Caco-2 (cell line): ENCODE measurements around the gene IPO4. TPM values are rescaled to one million over a fixed set of nuclear protein-coding genes. Genes with fewer than 3 reads are reported as not detected.

Experiments used
- Bru-seq: library from RNA; stranded (reverse); fragments of 400-500 nt; gene quantifications from one replicate; lab custom pipeline; 2021; lab: Mats Ljungman, UMichigan
- BruChase-seq, 2 experiments: library from RNA; stranded (reverse); fragments of 400-500 nt; gene quantifications; one replicate each; lab custom pipeline; 2021; lab: Mats Ljungman, UMichigan
- BruUV-seq: library from RNA; stranded (reverse); fragments of 400-500 nt; replicated peaks from 2 replicates; lab custom pipeline; 2021; lab: Mats Ljungman, UMichigan
- CTCF ChIA-PET: fragments of 300-600 bp; sonication (Branson Sonifier 250); formaldehyde crosslinking; loops from one replicate; lab custom pipeline; 2022; ENCODE audit warnings: antibody characterized with exemption; lab: Charles Lee
- POLR2A ChIA-PET: fragments of 300-600 bp; sonication (Branson Sonifier 250); formaldehyde crosslinking; loops from one replicate; lab custom pipeline; 2022; ENCODE audit warnings: antibody characterized with exemption; lab: Charles Lee
- DNase-seq, 2 experiments: peaks; one replicate each; pipeline versions ENCODE4 v3.0.0 to v3.0.0-alpha.2; 2020 to 2022
- H3K27me3 ChIP-seq: replicated peaks from 2 replicates; pipeline ENCODE4 v1.6.0; 2011; ENCODE audit warnings: low read length; ENCODE audit not compliant: control insufficient read depth, insufficient read depth
- H3K36me3 ChIP-seq: 2 replicates; pipeline ENCODE4 v1.5.1; 2011; ENCODE audit warnings: low read length; ENCODE audit not compliant: control insufficient read depth, insufficient read depth
- H3K4me1 ChIP-seq: fragments of 250-450 bp; sonication (Bioruptor Pico); 2 replicates; pipeline ENCODE4 v1.5.1; 2020; ENCODE audit warnings: mild to moderate bottlenecking
- H3K4me3 ChIP-seq: 2 replicates; pipeline ENCODE4 v1.5.1; 2011; ENCODE audit warnings: low read depth, mild to moderate bottlenecking, control low read depth, low read length
- H3K9me3 ChIP-seq: fragments of 250-450 bp; sonication (Bioruptor Pico); 2 replicates; pipeline ENCODE4 v1.5.1; 2020; ENCODE audit warnings: mild to moderate bottlenecking, moderate library complexity
- H3K27ac Mint-ChIP-seq: one replicate; pipeline ENCODE4 v1.8.0; 2022; ENCODE audit warnings: mixed read lengths; ENCODE audit not compliant: unreplicated experiment
- H3K27me3 Mint-ChIP-seq: one replicate; pipeline ENCODE4 v1.8.0; 2022; ENCODE audit warnings: mixed read lengths; ENCODE audit not compliant: insufficient read depth, unreplicated experiment
- H3K36me3 Mint-ChIP-seq: one replicate; pipeline ENCODE4 v1.8.0; 2022; ENCODE audit warnings: mild to moderate bottlenecking, mixed read lengths; ENCODE audit not compliant: insufficient read depth, unreplicated experiment
- H3K4me1 Mint-ChIP-seq: one replicate; pipeline ENCODE4 v1.8.0; 2022; ENCODE audit warnings: low read depth, mixed read lengths; ENCODE audit not compliant: unreplicated experiment
- H3K4me3 Mint-ChIP-seq: one replicate; pipeline ENCODE4 v1.8.0; 2022; ENCODE audit warnings: mild to moderate bottlenecking, moderate library complexity, mixed read lengths; ENCODE audit not compliant: unreplicated experiment
- H3K9me3 Mint-ChIP-seq: one replicate; pipeline ENCODE4 v1.8.0; 2022; ENCODE audit warnings: mixed read lengths; ENCODE audit not compliant: unreplicated experiment
- CTCF ChIP-seq, 2 experiments: fragments of 200-600 bp in 1 of 2; IDR thresholded peaks; 1 replicate in 1 of 2; 2 replicates in 1 of 2; pipeline versions ENCODE4 v1.5.1 to v1.8.0; 2011 to 2022; ENCODE audit warnings: antibody characterized with exemption in 1 of 2, control low read depth in 1 of 2, inconsistent platforms in 1 of 2, low read depth in 1 of 2, low read length in 1 of 2, mild to moderate bottlenecking in 1 of 2, moderate library complexity in 1 of 2; ENCODE audit not compliant: insufficient read depth in 1 of 2, severe bottlenecking in 1 of 2, unreplicated experiment in 1 of 2
- intact Hi-C: fragments of 100-400 bp; cut with micrococcal nuclease; formaldehyde crosslinking; loops from one replicate; pipeline ENCODE4 v1.10.0; 2022; ENCODE audit not compliant: unreplicated experiment
- long read RNA-seq: library from polyadenylated mRNA; stranded (forward); transcript quantifications from one replicate; pipeline ENCODE4 v2.0.0, GENCODE V29; 2022
- total RNA-seq: library from RNA; stranded (reverse); gene quantifications from 2 replicates; pipeline ENCODE4 v1.2.3, GENCODE V29; 2022

The IPO4 gene
- total RNA-seq: 85.4 and 95.8 TPM in 2 replicates
- percentile 60 among the genes with signal in this experiment for Bru-seq, nascent RNA
- percentile 81 among the genes with signal in this experiment for BruChase-seq, experiment 1, labeled RNA remaining after a 2-hour chase
- percentile 89 among the genes with signal in this experiment for BruChase-seq, experiment 2, labeled RNA remaining after a 6-hour chase
- long read RNA-seq, transcript IPO4-201 (30 exons, 3,646 nt): major isoform, 38 of 72 reads
- long read RNA-seq, partial matches to known transcripts: 21 of 72 reads
- long read RNA-seq, other reads (novel, unspliced or antisense): 13 of 72 reads

GRCh38 chr14:24188251-24189058, at the start of gene IPO4:
Gene IPO4, minus strand, starts transcription at chr14:24188816. Its CDS starts 29 bp downstream, at chr14:24188787.
- Mint-ChIP-seq H3K4me3 (peak within 1 kb of the TSS; percentile 92), H3K4me1 (peaks cover 14% of the 10 kb centered on the region), H3K9me3 (no peaks in the 10 kb centered on the region), H3K36me3 (peaks cover 66% of the 10 kb centered on the region), H3K27ac (peak within 1 kb of the TSS; percentile 94), H3K27me3 (no peaks in the 10 kb centered on the region)
- peak; percentile 96 to 98 for DNase-seq
- POLR2A ChIA-PET: interaction anchor here (1.0 to 1.6 kb wide), 6 partner anchors 42 to 253 kb away, joined by 4 to 6 read pairs (median 5); partner anchors contain the start of genes DCAF11, EMC9, NRL and PCK2
- Histone ChIP-seq H3K27me3 (no peaks in the 10 kb centered on the region), H3K4me3 (peak within 1 kb of the TSS; percentile 63), H3K36me3 (peaks cover 3% of the 10 kb centered on the region), H3K4me1 (no peaks in the 10 kb centered on the region), H3K9me3 (no peaks in the 10 kb centered on the region)
- no peak for TF ChIP-seq CTCF (IDR thresholded peaks at IDR 0.05; ENCODE audit: insufficient read depth in 1 of 2, low read depth in 1 of 2, low read length in 1 of 2, severe bottlenecking in 1 of 2, unreplicated experiment in 1 of 2)
- intact Hi-C loops: loop anchor here (1.0 to 2.0 kb wide), 3 partner anchors 27 to 74 kb away; partner anchors contain the start of genes DCAF11, IRF9, NRL and PSME2
- CTCF ChIA-PET: interaction anchor here (0.5 kb wide), 1 partner anchor 86 kb away, joined by 9 read pairs; no protein-coding TSS in a partner anchor
- no TSS peak for BruUV-seq

GRCh38 chr14:24238123-24238522, 49.5 kb upstream of the IPO4 start:
- ChIA-PET CTCF (interaction anchor here (0.9 kb wide), 2 partner anchors 25 to 70 kb away, joined by 3 to 4 read pairs; partner anchors contain the start of genes CHMP4A and CIDEB), POLR2A (interaction anchor here (1.5 kb wide), 1 partner anchor 24 kb away, joined by 4 read pairs; no protein-coding TSS in a partner anchor)
- no peak for DNase-seq
- Mint-ChIP-seq H3K27me3 (no peaks in the 10 kb centered on the region), H3K27ac (peak overlapping the region; percentile 61), H3K9me3 (no peaks in the 10 kb centered on the region), H3K4me3 (no peak overlapping the region), H3K36me3 (peaks cover 62% of the 10 kb centered on the region), H3K4me1 (peaks cover 9% of the 10 kb centered on the region)
- no TSS peak for BruUV-seq
- intact Hi-C loops: no loop called here
- Histone ChIP-seq H3K9me3 (no peaks in the 10 kb centered on the region), H3K36me3 (peaks cover 5% of the 10 kb centered on the region), H3K27me3 (no peaks in the 10 kb centered on the region), H3K4me1 (no peaks in the 10 kb centered on the region), H3K4me3 (no peak overlapping the region)
- no peak for TF ChIP-seq CTCF (IDR thresholded peaks at IDR 0.05; ENCODE audit: insufficient read depth in 1 of 2, low read depth in 1 of 2, low read length in 1 of 2, severe bottlenecking in 1 of 2, unreplicated experiment in 1 of 2)

GRCh38 chr14:24237463-24237955, 48.9 kb upstream of the IPO4 start:
- H3K36me3 ChIP-seq: peaks cover 5% of the 10 kb centered on the region
- no peak overlapping the region for H3K4me3 Mint-ChIP-seq
- no peaks in the 10 kb centered on the region for H3K9me3 Mint-ChIP-seq
- peaks cover 9% of the 10 kb centered on the region for H3K4me1 Mint-ChIP-seq
- no peaks in the 10 kb centered on the region for H3K27me3 ChIP-seq
- DNase-seq: no peak
- intact Hi-C loops: no loop called here
- ChIA-PET CTCF (interaction anchor here (0.9 kb wide), 2 partner anchors 24 to 71 kb away, joined by 3 to 4 read pairs; partner anchors contain the start of genes CHMP4A and CIDEB), POLR2A (interaction anchor here (1.5 kb wide), 1 partner anchor 24 kb away, joined by 4 read pairs; no protein-coding TSS in a partner anchor)
- H3K4me1 ChIP-seq: no peaks in the 10 kb centered on the region
- H3K9me3 ChIP-seq: no peaks in the 10 kb centered on the region
- TF ChIP-seq CTCF (IDR thresholded peaks at IDR 0.05; ENCODE audit: insufficient read depth in 1 of 2, low read depth in 1 of 2, low read length in 1 of 2, severe bottlenecking in 1 of 2, unreplicated experiment in 1 of 2): no peak
- H3K27me3 Mint-ChIP-seq: no peaks in the 10 kb centered on the region
- BruUV-seq: no TSS peak
- H3K27ac Mint-ChIP-seq: no peak overlapping the region
- H3K36me3 Mint-ChIP-seq: peaks cover 56% of the 10 kb centered on the region
- H3K4me3 ChIP-seq: no peak overlapping the region
